Measurements from ENCODE around the gene ZSCAN29. TPM values are rescaled to one million over a fixed set of nuclear protein-coding genes. Genes with fewer than 3 reads are reported as not detected.

ZSCAN29 gene
- total and polyA plus RNA-seq, 2 of the 13 experiments (the other 11 are each of a cell fraction or from before 2014, with no cell fraction given): 8.3 to 27.4 TPM

- TF ChIP-seq, protein P1, sequence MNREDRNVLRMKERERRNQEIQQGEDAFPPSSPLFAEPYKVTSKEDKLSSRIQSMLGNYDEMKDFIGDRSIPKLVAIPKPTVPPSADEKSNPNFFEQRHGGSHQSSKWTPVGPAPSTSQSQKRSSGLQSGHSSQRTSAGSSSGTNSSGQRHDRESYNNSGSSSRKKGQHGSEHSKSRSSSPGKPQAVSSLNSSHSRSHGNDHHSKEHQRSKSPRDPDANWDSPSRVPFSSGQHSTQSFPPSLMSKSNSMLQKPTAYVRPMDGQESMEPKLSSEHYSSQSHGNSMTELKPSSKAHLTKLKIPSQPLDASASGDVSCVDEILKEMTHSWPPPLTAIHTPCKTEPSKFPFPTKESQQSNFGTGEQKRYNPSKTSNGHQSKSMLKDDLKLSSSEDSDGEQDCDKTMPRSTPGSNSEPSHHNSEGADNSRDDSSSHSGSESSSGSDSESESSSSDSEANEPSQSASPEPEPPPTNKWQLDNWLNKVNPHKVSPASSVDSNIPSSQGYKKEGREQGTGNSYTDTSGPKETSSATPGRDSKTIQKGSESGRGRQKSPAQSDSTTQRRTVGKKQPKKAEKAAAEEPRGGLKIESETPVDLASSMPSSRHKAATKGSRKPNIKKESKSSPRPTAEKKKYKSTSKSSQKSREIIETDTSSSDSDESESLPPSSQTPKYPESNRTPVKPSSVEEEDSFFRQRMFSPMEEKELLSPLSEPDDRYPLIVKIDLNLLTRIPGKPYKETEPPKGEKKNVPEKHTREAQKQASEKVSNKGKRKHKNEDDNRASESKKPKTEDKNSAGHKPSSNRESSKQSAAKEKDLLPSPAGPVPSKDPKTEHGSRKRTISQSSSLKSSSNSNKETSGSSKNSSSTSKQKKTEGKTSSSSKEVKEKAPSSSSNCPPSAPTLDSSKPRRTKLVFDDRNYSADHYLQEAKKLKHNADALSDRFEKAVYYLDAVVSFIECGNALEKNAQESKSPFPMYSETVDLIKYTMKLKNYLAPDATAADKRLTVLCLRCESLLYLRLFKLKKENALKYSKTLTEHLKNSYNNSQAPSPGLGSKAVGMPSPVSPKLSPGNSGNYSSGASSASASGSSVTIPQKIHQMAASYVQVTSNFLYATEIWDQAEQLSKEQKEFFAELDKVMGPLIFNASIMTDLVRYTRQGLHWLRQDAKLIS (CRISPR knock-in tag; IDR thresholded peaks at IDR 0.05): no peak
- TF ChIP-seq ZNF790 (CRISPR knock-in tag; IDR thresholded peaks at IDR 0.05; ENCODE audit: borderline replicate concordance) (0 out of 2 replicates have a peak, but pooled peaks have one; percentile 27), ATF4 (CRISPR knock-in tag; IDR thresholded peaks at IDR 0.05) (0 out of 4 replicates have a peak, but pooled peaks of 1 of the 2 experiments have one; percentile 28), ZSCAN9 (CRISPR knock-in tag; IDR thresholded peaks at IDR 0.05; ENCODE audit: borderline replicate concordance) (no peak; the same call in 1 of the 2 replicates), ZNF224 (CRISPR knock-in tag; IDR thresholded peaks at IDR 0.05) (no peak), ATF7-NPFF (CRISPR knock-in tag; IDR thresholded peaks at IDR 0.05; ENCODE audit: low read depth) (peak; percentile 33; the same call in 1 of the 2 replicates), HNRNPUL1 (IDR thresholded peaks at IDR 0.05; ENCODE audit: low read depth, low read length) (no peak), ZNF724P (CRISPR knock-in tag; IDR thresholded peaks at IDR 0.05; ENCODE audit: borderline replicate concordance) (0 out of 2 replicates have a peak, but pooled peaks have one; percentile 76), REL (CRISPR knock-in tag; conservative IDR thresholded peaks at IDR 0.05) (peak; percentile 72; the same call in 1 of the 2 replicates), ZBTB40 (IDR thresholded peaks at IDR 0.05) (0 out of 2 replicates have a peak, but pooled peaks have one; percentile 21), ZBTB40 (CRISPR knock-in tag; IDR thresholded peaks at IDR 0.05) (no peak; the same call in none of the 2 replicates), ZMAT3 (CRISPR knock-in tag; conservative IDR thresholded peaks at IDR 0.05) (peak; percentile 76; the same call in 1 of the 2 replicates), ZNF660 (CRISPR knock-in tag; IDR thresholded peaks at IDR 0.05; ENCODE audit: borderline replicate concordance, low read depth) (no peak)
These were observed at the start of gene ZSCAN29, which contains the start of gene TUBGCP4 (continued) for GRCh38 chr15:43370975-43371974.

Measured in HepG2 (cell line).